Caco-2 (cell line): ENCODE data around the gene ZNF599. TPM values are rescaled to one million over a fixed set of nuclear protein-coding genes. Genes with fewer than 3 reads are reported as not detected.

Source experiments
- BruUV-seq: library from RNA; stranded (reverse); fragments of 400-500 nt; replicated peaks from 2 replicates; lab custom pipeline; 2021; lab: Mats Ljungman, UMichigan
- CTCF ChIA-PET: fragments of 300-600 bp; sonication (Branson Sonifier 250); formaldehyde crosslinking; loops from one replicate; lab custom pipeline; 2022; ENCODE audit warnings: antibody characterized with exemption; lab: Charles Lee
- POLR2A ChIA-PET: fragments of 300-600 bp; sonication (Branson Sonifier 250); formaldehyde crosslinking; loops from one replicate; lab custom pipeline; 2022; ENCODE audit warnings: antibody characterized with exemption; lab: Charles Lee
- DNase-seq, 2 experiments: peaks; one replicate each; pipeline versions ENCODE4 v3.0.0 to v3.0.0-alpha.2; 2020 to 2022
- H3K27me3 ChIP-seq: replicated peaks from 2 replicates; pipeline ENCODE4 v1.6.0; 2011; ENCODE audit warnings: low read length; ENCODE audit not compliant: control insufficient read depth, insufficient read depth
- H3K36me3 ChIP-seq: 2 replicates; pipeline ENCODE4 v1.5.1; 2011; ENCODE audit warnings: low read length; ENCODE audit not compliant: control insufficient read depth, insufficient read depth
- H3K4me1 ChIP-seq: fragments of 250-450 bp; sonication (Bioruptor Pico); 2 replicates; pipeline ENCODE4 v1.5.1; 2020; ENCODE audit warnings: mild to moderate bottlenecking
- H3K4me3 ChIP-seq: 2 replicates; pipeline ENCODE4 v1.5.1; 2011; ENCODE audit warnings: low read depth, mild to moderate bottlenecking, control low read depth, low read length
- H3K9me3 ChIP-seq: fragments of 250-450 bp; sonication (Bioruptor Pico); 2 replicates; pipeline ENCODE4 v1.5.1; 2020; ENCODE audit warnings: mild to moderate bottlenecking, moderate library complexity
- H3K27ac Mint-ChIP-seq: one replicate; pipeline ENCODE4 v1.8.0; 2022; ENCODE audit warnings: mixed read lengths; ENCODE audit not compliant: unreplicated experiment
- H3K27me3 Mint-ChIP-seq: one replicate; pipeline ENCODE4 v1.8.0; 2022; ENCODE audit warnings: mixed read lengths; ENCODE audit not compliant: insufficient read depth, unreplicated experiment
- H3K36me3 Mint-ChIP-seq: one replicate; pipeline ENCODE4 v1.8.0; 2022; ENCODE audit warnings: mild to moderate bottlenecking, mixed read lengths; ENCODE audit not compliant: insufficient read depth, unreplicated experiment
- H3K4me1 Mint-ChIP-seq: one replicate; pipeline ENCODE4 v1.8.0; 2022; ENCODE audit warnings: low read depth, mixed read lengths; ENCODE audit not compliant: unreplicated experiment
- H3K4me3 Mint-ChIP-seq: one replicate; pipeline ENCODE4 v1.8.0; 2022; ENCODE audit warnings: mild to moderate bottlenecking, moderate library complexity, mixed read lengths; ENCODE audit not compliant: unreplicated experiment
- H3K9me3 Mint-ChIP-seq: one replicate; pipeline ENCODE4 v1.8.0; 2022; ENCODE audit warnings: mixed read lengths; ENCODE audit not compliant: unreplicated experiment
- intact Hi-C: fragments of 100-400 bp; cut with micrococcal nuclease; formaldehyde crosslinking; loops from one replicate; pipeline ENCODE4 v1.10.0; 2022; ENCODE audit not compliant: unreplicated experiment
- total RNA-seq: library from RNA; stranded (reverse); gene quantifications from 2 replicates; pipeline ENCODE4 v1.2.3, GENCODE V29; 2022
- TF ChIP-seq, protein P1 (sequence below), 2 experiments: fragments of 200-600 bp in 1 of 2; IDR thresholded peaks; 1 replicate in 1 of 2; 2 replicates in 1 of 2; pipeline versions ENCODE4 v1.5.1 to v1.8.0; 2011 to 2022; ENCODE audit warnings: antibody characterized with exemption in 1 of 2, control low read depth in 1 of 2, inconsistent platforms in 1 of 2, low read depth in 1 of 2, low read length in 1 of 2, mild to moderate bottlenecking in 1 of 2, moderate library complexity in 1 of 2; ENCODE audit not compliant: insufficient read depth in 1 of 2, severe bottlenecking in 1 of 2, unreplicated experiment in 1 of 2

The ZNF599 gene
- total RNA-seq, 1 experiment from 2014 or later, result 5.0 TPM

DNA sequence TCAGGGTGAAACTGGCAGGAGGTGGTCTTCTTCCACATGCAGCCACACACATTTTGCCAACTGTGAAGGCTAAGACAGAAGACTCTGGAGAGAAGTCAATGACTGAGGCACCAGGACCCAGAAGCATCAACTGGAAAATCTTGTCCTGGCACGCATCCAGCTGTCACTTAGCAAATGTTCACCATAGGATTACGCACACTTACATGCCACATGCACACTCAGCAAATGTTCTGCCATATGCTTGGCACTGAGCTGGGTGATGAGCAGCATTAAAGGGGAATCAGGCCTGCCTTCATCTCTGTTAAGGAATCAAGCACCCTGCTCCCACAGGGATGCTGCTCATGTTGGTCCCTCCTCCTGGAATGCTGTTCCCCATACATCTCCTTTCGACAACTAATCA lies 5.1 kb downstream of the ZNF599 start:
- H3K36me3 Mint-ChIP-seq, result no peaks in the 10 kb centered on the region
- CTCF ChIA-PET, result no interaction called here

DNA sequence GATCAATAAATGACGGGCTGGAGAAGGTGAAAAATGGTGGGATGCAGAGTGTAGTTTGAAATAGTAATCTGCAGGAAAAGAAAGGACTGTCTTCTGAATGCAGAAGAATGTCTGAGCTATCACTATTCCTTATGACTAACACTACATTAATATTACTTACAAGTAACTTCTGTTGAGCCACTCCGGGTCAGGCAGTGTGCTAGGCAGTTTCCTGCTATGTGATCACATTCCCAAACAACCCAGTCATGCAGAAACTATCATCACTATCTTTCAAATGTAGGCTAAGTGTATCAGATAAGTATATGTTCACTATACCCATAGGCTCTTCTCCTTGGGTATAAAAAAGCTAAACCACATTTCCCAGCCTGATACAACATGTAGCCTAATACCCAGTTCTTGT lies 6.6 kb downstream of the ZNF599 start:
- H3K36me3 ChIP-seq, result peaks cover 2% of the 10 kb centered on the region; the same call in 1 of the 2 replicates
- no peak overlapping the region for H3K27ac Mint-ChIP-seq
- peaks cover 13% of the 10 kb centered on the region for H3K9me3 ChIP-seq
- no peaks in the 10 kb centered on the region for H3K27me3 ChIP-seq
- no peaks in the 10 kb centered on the region for H3K36me3 Mint-ChIP-seq
- no TSS peak for BruUV-seq
- no peaks in the 10 kb centered on the region for H3K4me1 Mint-ChIP-seq
- H3K4me3 Mint-ChIP-seq, result no peak overlapping the region
- CTCF ChIA-PET, result no interaction called here
- H3K4me1 ChIP-seq, result no peaks in the 10 kb centered on the region
- TF ChIP-seq, protein P1, sequence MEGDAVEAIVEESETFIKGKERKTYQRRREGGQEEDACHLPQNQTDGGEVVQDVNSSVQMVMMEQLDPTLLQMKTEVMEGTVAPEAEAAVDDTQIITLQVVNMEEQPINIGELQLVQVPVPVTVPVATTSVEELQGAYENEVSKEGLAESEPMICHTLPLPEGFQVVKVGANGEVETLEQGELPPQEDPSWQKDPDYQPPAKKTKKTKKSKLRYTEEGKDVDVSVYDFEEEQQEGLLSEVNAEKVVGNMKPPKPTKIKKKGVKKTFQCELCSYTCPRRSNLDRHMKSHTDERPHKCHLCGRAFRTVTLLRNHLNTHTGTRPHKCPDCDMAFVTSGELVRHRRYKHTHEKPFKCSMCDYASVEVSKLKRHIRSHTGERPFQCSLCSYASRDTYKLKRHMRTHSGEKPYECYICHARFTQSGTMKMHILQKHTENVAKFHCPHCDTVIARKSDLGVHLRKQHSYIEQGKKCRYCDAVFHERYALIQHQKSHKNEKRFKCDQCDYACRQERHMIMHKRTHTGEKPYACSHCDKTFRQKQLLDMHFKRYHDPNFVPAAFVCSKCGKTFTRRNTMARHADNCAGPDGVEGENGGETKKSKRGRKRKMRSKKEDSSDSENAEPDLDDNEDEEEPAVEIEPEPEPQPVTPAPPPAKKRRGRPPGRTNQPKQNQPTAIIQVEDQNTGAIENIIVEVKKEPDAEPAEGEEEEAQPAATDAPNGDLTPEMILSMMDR (IDR thresholded peaks at IDR 0.05; ENCODE audit: insufficient read depth in 1 of 2, low read depth in 1 of 2, low read length in 1 of 2, severe bottlenecking in 1 of 2, unreplicated experiment in 1 of 2), result no peak
- intact Hi-C loops, result no loop called here
- H3K27me3 Mint-ChIP-seq, result no peaks in the 10 kb centered on the region
- POLR2A ChIA-PET, result no interaction called here
- peaks cover 29% of the 10 kb centered on the region for H3K9me3 Mint-ChIP-seq
- no peak for DNase-seq
- no peak overlapping the region for H3K4me3 ChIP-seq

More for the DNA sequence above, 5.1 kb downstream of the ZNF599 start:
- Histone ChIP-seq H3K4me3 (no peak overlapping the region), H3K36me3 (peaks cover 2% of the 10 kb centered on the region; the same call in 1 of the 2 replicates), H3K9me3 (peaks cover 3% of the 10 kb centered on the region), H3K27me3 (no peaks in the 10 kb centered on the region), H3K4me1 (peaks cover 6% of the 10 kb centered on the region; the same call in 1 of the 2 replicates)
- H3K4me3 Mint-ChIP-seq, result no peak overlapping the region
- POLR2A ChIA-PET, result no interaction called here
- no TSS peak for BruUV-seq
- intact Hi-C loops, result no loop called here
- H3K27me3 Mint-ChIP-seq, result no peaks in the 10 kb centered on the region
- H3K27ac Mint-ChIP-seq, result no peak overlapping the region
- H3K9me3 Mint-ChIP-seq, result peaks cover 20% of the 10 kb centered on the region
- no peak for DNase-seq
- TF ChIP-seq, protein P1 (IDR thresholded peaks at IDR 0.05; ENCODE audit: insufficient read depth in 1 of 2, low read depth in 1 of 2, low read length in 1 of 2, severe bottlenecking in 1 of 2, unreplicated experiment in 1 of 2), result no peak
- H3K4me1 Mint-ChIP-seq, result peaks cover 11% of the 10 kb centered on the region

DNA sequence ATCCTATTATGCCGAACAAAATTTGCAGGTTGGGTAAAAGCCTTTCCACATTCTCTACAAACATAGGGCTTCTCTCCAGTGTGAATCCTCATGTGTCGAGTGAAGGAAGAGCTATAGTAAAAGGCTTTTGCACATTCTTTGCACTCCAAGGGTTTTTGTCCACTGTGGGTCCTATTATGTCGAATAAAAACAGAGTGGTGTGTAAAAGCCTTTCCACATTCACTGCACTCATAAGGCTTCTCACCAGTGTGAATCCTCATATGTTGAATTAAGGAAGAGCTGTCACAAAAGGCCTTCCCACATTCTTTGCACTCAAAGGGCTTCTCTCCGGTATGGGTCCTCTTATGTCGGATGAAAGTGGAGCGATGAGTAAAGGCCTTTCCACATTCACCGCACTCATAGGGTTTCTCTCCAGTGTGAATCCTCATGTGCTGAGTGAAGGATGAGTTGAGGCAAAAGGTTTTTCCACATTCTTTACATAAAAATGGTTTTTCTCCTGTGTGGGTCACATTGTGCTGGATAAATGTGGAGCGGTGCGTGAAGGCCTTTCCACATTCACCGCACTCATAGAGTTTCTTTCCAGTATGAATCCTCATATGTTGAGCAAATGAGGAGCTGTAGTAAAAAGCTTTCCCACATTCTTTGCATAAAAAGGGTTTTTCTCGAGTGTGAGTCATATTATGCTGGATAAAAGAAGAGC lies 13.6 kb downstream of the ZNF599 start:
- CTCF ChIA-PET, result no interaction called here
- Histone ChIP-seq H3K36me3 (peaks cover 2% of the 10 kb centered on the region; the same call in 1 of the 2 replicates), H3K4me3 (no peak overlapping the region), H3K4me1 (no peaks in the 10 kb centered on the region), H3K9me3 (peaks cover 45% of the 10 kb centered on the region), H3K27me3 (no peaks in the 10 kb centered on the region)
- POLR2A ChIA-PET, result no interaction called here
- BruUV-seq, result no TSS peak
- TF ChIP-seq, protein P1 (IDR thresholded peaks at IDR 0.05; ENCODE audit: insufficient read depth in 1 of 2, low read depth in 1 of 2, low read length in 1 of 2, severe bottlenecking in 1 of 2, unreplicated experiment in 1 of 2), result no peak
- Mint-ChIP-seq H3K4me3 (no peak overlapping the region), H3K9me3 (peaks cover 50% of the 10 kb centered on the region), H3K27me3 (no peaks in the 10 kb centered on the region), H3K27ac (no peak overlapping the region), H3K36me3 (no peaks in the 10 kb centered on the region), H3K4me1 (no peaks in the 10 kb centered on the region)
- intact Hi-C loops, result no loop called here
- DNase-seq, result no peak
